Adrenal gland (tissue), 12 donors: ENCODE data around the gene AIF1. TPM values are rescaled to one million over a fixed set of nuclear protein-coding genes. Genes with fewer than 3 reads are reported as not detected.

ENCODE experiments used
- DNase-seq, 7 donors: peaks; one replicate each; pipeline ENCODE4 v3.0.0-alpha.2; 2019 to 2020
- H3K27ac ChIP-seq, 5 donors: fragments of 200-600 bp; sonication (generic) in 4 of 5; 1 replicate in 3 of 5; 2 replicates in 2 of 5; pipeline versions ENCODE4 v1.5.1 to v1.8.0; 2016 to 2020; ENCODE audit warnings: mild to moderate bottlenecking in 1 of 5
- H3K27me3 ChIP-seq: fragments of 200-600 bp; 2 replicates; pipeline ENCODE4 v1.8.0; 2021
- H3K36me3 ChIP-seq, 2 donors: fragments of 200-600 bp; replicated peaks in 1 of 2; 1 replicate in 1 of 2; 2 replicates in 1 of 2; pipeline versions ENCODE4 v1.5.1 to v1.8.0; 2018 to 2022
- H3K4me1 ChIP-seq, 2 donors: fragments of 200-600 bp; replicated peaks in 1 of 2; 1 replicate in 1 of 2; 2 replicates in 1 of 2; pipeline versions ENCODE4 v1.5.1 to v1.8.0; 2018 to 2021
- H3K4me3 ChIP-seq, 4 donors: fragments of 200-600 bp; sonication (generic) in 3 of 4; one replicate each; pipeline ENCODE4 v1.5.1; 2016 to 2018
- H3K9me3 ChIP-seq, 3 donors: fragments of 200-600 bp; sonication (generic) in 1 of 3; replicated peaks in 1 of 3; 1 replicate in 2 of 3; 2 replicates in 1 of 3; pipeline versions ENCODE4 v1.5.1 to v1.8.0; 2016 to 2021
- CTCF ChIP-seq, 6 experiments: fragments of 450-650 bp in 4 of 6; fragments of 200-600 bp in 2 of 6; sonication (generic) in 1 of 6; IDR thresholded peaks; 1 replicate in 5 of 6; 2 replicates in 1 of 6; pipeline versions ENCODE4 v1.5.1 to v1.8.0; 2016 to 2021; ENCODE audit warnings: antibody characterized with exemption in 6 of 6, mild to moderate bottlenecking in 2 of 6, moderate library complexity in 1 of 6
- POLR2A ChIP-seq, 2 donors: fragments of 450-650 bp; IDR thresholded peaks; one replicate each; pipeline ENCODE4 v1.6.1; 2017; ENCODE audit warnings: antibody characterized with exemption in 2 of 2, mild to moderate bottlenecking in 2 of 2, moderate library complexity in 1 of 2
- WGBS, 4 donors: extraction: QIAGEN DNeasy Blood & Tissue Kit in 2 of 4; methylation state at CpG; one replicate each; pipeline versions ENCODE4 v1.1.5 to v1.1.7; 2013 to 2017; 5-methylcytosine and 5-hydroxymethylcytosine counted together
- intact Hi-C, 2 donors: fragments of 100-400 bp; cut with DNase I; formaldehyde crosslinking; loops; one replicate each; pipeline versions ENCODE4 v1.14.1 to v1.15.0; 2022 to 2023
- polyA plus RNA-seq, 3 donors: library from polyadenylated mRNA; stranded (reverse); fragments of 200-250 nt in 2 of 3; fragments of 350-450 nt in 1 of 3; fragmentation: Illumina TruSeq in 1 of 3; extraction: RNeasy Lipid Tissue Mini Kit (QIAGEN cat#74804) in 1 of 3; gene quantifications; one replicate each; pipeline ENCODE4 v1.2.3, GENCODE V29; 2013 to 2014
- total RNA-seq, 9 donors: library from RNA; depleted of rRNA in 4 of 9; stranded (reverse); fragments of >200 nt in 4 of 9; fragments of 120-200 nt in 1 of 9; fragmentation: NEBNext Ultra II Directional in 1 of 9; extraction: Animal tissue kit (Norgen Biotek cat#: 25700) in 1 of 9; gene quantifications; one replicate each; pipeline versions ENCODE4 v1.1.0 to v1.2.4, GENCODE V29; 2013 to 2023
- donor health status: healthy with polysubstance abuse.
- donor health status: Bipolar disorder and iron deficiency.
- donor health status: DM: yes; HTN: yes; CAD: no.
- donor health status: DM: no; HTN: no; CAD: no.
- donor health status: DM: no; HTN: no; CAD: no.
- donor health status: DM: yes; HTN: yes; CAD: no.

Gene AIF1
- total and polyA plus RNA-seq, 12 donors: 15.3 to 104 (median 66.3) TPM

- WGBS, 4 donors: 8 to 11% (median 9%) methylated on average over 27 to 37 of the region's 37 CpGs
Observed at GRCh38 chr6:31652925-31653724, 38.1 kb downstream of the AIF1 start.

GRCh38 chr6:31654574-31655348 lies 39.7 kb downstream of the AIF1 start:
- Histone ChIP-seq H3K9me3 (no peaks in the 10 kb centered on the region), H3K4me3 (no peak overlapping the region), H3K27me3 (no peaks in the 10 kb centered on the region), H3K4me1 (peaks cover 24 to 48% of the 10 kb centered on the region in 2 donors), H3K27ac (no peak overlapping the region), H3K36me3 (peaks cover 0 to 31% of the 10 kb centered on the region in 2 donors)
- WGBS, 4 donors: 86 to 93% (median 92%) methylated on average over 8 of the region's 8 CpGs
- no peak for DNase-seq
- intact Hi-C loops: no loop called here
- TF ChIP-seq POLR2A (IDR thresholded peaks at IDR 0.05) (no peak), CTCF (IDR thresholded peaks at IDR 0.05) (no peak)

More at GRCh38 chr6:31652925-31653724, 38.1 kb downstream of the AIF1 start:
- TF ChIP-seq CTCF (IDR thresholded peaks at IDR 0.05) (no peak), POLR2A (IDR thresholded peaks at IDR 0.05) (peak; percentile 44 to 90)
- Histone ChIP-seq H3K27ac (peak overlapping the region; percentile 97 to 100 (median 98)), H3K9me3 (no peaks in the 10 kb centered on the region), H3K4me1 (peaks cover 12 to 34% of the 10 kb centered on the region in 2 donors), H3K36me3 (peaks cover 0 to 47% of the 10 kb centered on the region in 2 donors), H3K4me3 (peak overlapping the region in 3 of 4 donors; percentile 59 to 92 (median 79)), H3K27me3 (no peaks in the 10 kb centered on the region)
- intact Hi-C loops: no loop called here
- DNase-seq: peak in 6 of 7 donors; percentile 88 to 96 (median 92)

- Histone ChIP-seq H3K27ac (no peak within 1 kb of the TSS), H3K27me3 (no peaks in the 10 kb centered on the region), H3K9me3 (no peaks in the 10 kb centered on the region), H3K4me1 (peaks cover 24 to 43% of the 10 kb centered on the region in 2 donors), H3K4me3 (no peak within 1 kb of the TSS), H3K36me3 (peaks cover 0 to 23% of the 10 kb centered on the region in 2 donors)
- TF ChIP-seq POLR2A (IDR thresholded peaks at IDR 0.05) (no peak), CTCF (IDR thresholded peaks at IDR 0.05) (no peak)
- WGBS, 4 donors: 89 to 90% (median 89%) methylated on average over 8 of the region's 8 CpGs
- no peak for DNase-seq
- intact Hi-C loops: no loop called here
Observed at GRCh38 chr6:31655349-31656237, 40.6 kb downstream of the AIF1 start, which contains the start of gene APOM. APOM (plus strand) TSS chr6:31655894; CDS start chr6:31655967, 73 bp downstream.
